H1 (cell line): ENCODE measurements around the gene FRMD4A. TPM values are rescaled to one million over a fixed set of nuclear protein-coding genes. Genes with fewer than 3 reads are reported as not detected.

Experiments
- CHD7 ChIP-seq: fragments of 300-600 bp; sonication (generic); IDR thresholded peaks from 2 replicates; pipeline ENCODE4 v1.7.1; 2012; ENCODE audit warnings: low read length, moderate library complexity, mild to moderate bottlenecking, inconsistent platforms; ENCODE audit not compliant: insufficient replicate concordance
- POLR2A ChIP-seq, 2 experiments: IDR thresholded peaks; 1 replicate in 1 of 2; 2 replicates in 1 of 2; pipeline ENCODE4 v1.6.1; 2011; ENCODE audit warnings: low read depth in 2 of 2, low read length in 2 of 2, mild to moderate bottlenecking in 2 of 2; ENCODE audit errors: control extremely low read depth in 1 of 2
- POLR2AphosphoS5 ChIP-seq: IDR thresholded peaks from 2 replicates; pipeline ENCODE4 v1.6.1; 2011; ENCODE audit warnings: low read depth, low read length
- RAD21 ChIP-seq, 2 experiments: IDR thresholded peaks in 1 of 2; conservative IDR thresholded peaks in 1 of 2; 2 replicates each; pipeline ENCODE4 v1.6.1; 2011; ENCODE audit warnings: low read depth in 2 of 2, low read length in 2 of 2, improper control_type of control experiment in 1 of 2, inconsistent platforms in 1 of 2, mild to moderate bottlenecking in 1 of 2, moderate library complexity in 1 of 2
- SP4 ChIP-seq: IDR thresholded peaks from 2 replicates; pipeline ENCODE4 v1.6.1; 2012; ENCODE audit warnings: low read length, inconsistent platforms
- SRF ChIP-seq: IDR thresholded peaks from 2 replicates; pipeline ENCODE4 v1.6.1; 2011; ENCODE audit warnings: mild to moderate bottlenecking, low read depth, low read length, moderate library complexity
- polyA plus RNA-seq, 7 experiments: library from polyadenylated mRNA; depleted of rRNA in 3 of 7; stranded (reverse) in 5 of 7; unstranded in 2 of 7; fragments of >200 nt in 5 of 7; fragments of 200-250 nt in 2 of 7; gene quantifications; 1 replicate in 5 of 7; 2 replicates in 1 of 7; 4 replicates in 1 of 7; pipeline versions ENCODE4 v1.2.1 to v1.2.3, GENCODE V29; 2011 to 2013; ENCODE audit warnings: missing spikeins in 2 of 7, mixed read lengths in 2 of 7
- total RNA-seq: library from RNA; stranded (reverse); fragmentation: NEBNext Ultra II Directional; extraction: Animal tissue kit (Norgen Biotek cat#: 25700); gene quantifications from 2 replicates; pipeline ENCODE4 v1.2.1, GENCODE V29; 2021

The FRMD4A gene
- total and polyA plus RNA-seq, 2 of the 8 experiments (the other 6 are each of a cell fraction or from before 2014, with no cell fraction given): 38.6 to 39.6 TPM

- TF ChIP-seq CHD7 (no peak), POLR2AphosphoS5 (no peak), SP4 (no peak), SRF (no peak), POLR2A (IDR thresholded peaks at IDR 0.05; ENCODE audit: control extremely low read depth in 1 of 2, low read depth in 2 of 2, low read length in 2 of 2) (no peak), RAD21 (IDR thresholded peaks at IDR 0.05 in 1 of 2, conservative IDR thresholded peaks at IDR 0.05 in 1 of 2; ENCODE audit: low read depth in 2 of 2, low read length in 2 of 2) (no peak)
Observed at GRCh38 chr10:14192746-14193145, 138.0 kb downstream of the FRMD4A start (continued).
